HG03432 (cell line): ENCODE results near the gene TENM4.
"Not testable (repeated sequence)": the region's sequence is repeated elsewhere in the genome, so short reads cannot be mapped to it uniquely, and the experiment has no call there.

ENCODE experiments used
- ATAC-seq: cut with Tn5 transposase; IDR thresholded peaks from one replicate; pipeline ENCODE4 v1.9.1; 2021; ENCODE audit warnings: mild to moderate bottlenecking, moderate library complexity; ENCODE audit not compliant: unreplicated experiment

The TENM4 gene

GRCh38 chr11:78925387-78925786, 515.4 kb downstream of the TENM4 start:
- ATAC-seq = no peak

GRCh38 chr11:78922859-78923625, 517.8 kb downstream of the TENM4 start:
- ATAC-seq = no peak

GRCh38 chr11:78921509-78921908, 519.3 kb downstream of the TENM4 start:
- peak; percentile 61 for ATAC-seq

- ATAC-seq = no peak
Observed at GRCh38 chr11:78920329-78920728, 520.5 kb downstream of the TENM4 start.

- ATAC-seq = no peak
Observed at GRCh38 chr11:78916759-78917158, 524.1 kb downstream of the TENM4 start.

- ATAC-seq = no peak
Observed at GRCh38 chr11:78914503-78914902, 526.3 kb downstream of the TENM4 start.

- no peak for ATAC-seq
Observed at GRCh38 chr11:78912778-78913177, 528.1 kb downstream of the TENM4 start.

GRCh38 chr11:78910322-78910721, 530.5 kb downstream of the TENM4 start:
- ATAC-seq = no peak

- no peak for ATAC-seq
Observed at GRCh38 chr11:78909386-78909785, 531.4 kb downstream of the TENM4 start.

- ATAC-seq = no peak
Observed at GRCh38 chr11:78907636-78908035, 533.2 kb downstream of the TENM4 start.

GRCh38 chr11:78906566-78906965, 534.3 kb downstream of the TENM4 start:
- no peak for ATAC-seq

GRCh38 chr11:78905756-78906155, 535.1 kb downstream of the TENM4 start:
- ATAC-seq = no peak

GRCh38 chr11:78902771-78903507, 537.9 kb downstream of the TENM4 start:
- ATAC-seq = no peak

GRCh38 chr11:78901831-78902230, 539.0 kb downstream of the TENM4 start:
- ATAC-seq = no peak

- ATAC-seq = no peak
Observed at GRCh38 chr11:78898266-78898775, 542.5 kb downstream of the TENM4 start.

GRCh38 chr11:78893996-78894395, 546.8 kb downstream of the TENM4 start:
- no peak for ATAC-seq

GRCh38 chr11:78889698-78890097, 551.1 kb downstream of the TENM4 start:
- no peak for ATAC-seq

GRCh38 chr11:78886616-78887015, 554.2 kb downstream of the TENM4 start:
- no peak for ATAC-seq

- no peak for ATAC-seq
Observed at GRCh38 chr11:78884761-78885160, 556.1 kb downstream of the TENM4 start.

GRCh38 chr11:78883506-78883905, 557.3 kb downstream of the TENM4 start:
- no peak for ATAC-seq

- not testable (repeated sequence) for ATAC-seq
Observed at GRCh38 chr11:78879094-78879980, 561.5 kb downstream of the TENM4 start.
